Hepatocyte (in vitro differentiated cells): ENCODE data around the gene MSH5. TPM values are rescaled to one million over a fixed set of nuclear protein-coding genes. Genes with fewer than 3 reads are reported as not detected.

Source experiments
- DNase-seq: peaks from one replicate; pipeline ENCODE4 v3.0.0-alpha.2; 2016; ENCODE audit warnings: low spot score
- H2AFZ ChIP-seq: fragments of 200-600 bp; sonication (generic); 2 replicates; pipeline ENCODE4 v1.6.0; 2016; ENCODE audit warnings: antibody characterized with exemption, mild to moderate bottlenecking
- H3K27ac ChIP-seq: fragments of 200-600 bp; sonication (generic); 2 replicates; pipeline ENCODE4 v1.5.1; 2016; ENCODE audit warnings: mild to moderate bottlenecking
- H3K27me3 ChIP-seq: fragments of 200-600 bp; sonication (generic); 2 replicates; pipeline ENCODE4 v1.6.1; 2016
- H3K36me3 ChIP-seq: fragments of 200-600 bp; sonication (generic); replicated peaks from 2 replicates; pipeline ENCODE4 v1.5.1; 2016; ENCODE audit warnings: low read depth; ENCODE audit not compliant: insufficient read depth
- H3K4me1 ChIP-seq: fragments of 200-600 bp; sonication (generic); 2 replicates; pipeline ENCODE4 v1.5.1; 2016; ENCODE audit warnings: mild to moderate bottlenecking, moderate library complexity; ENCODE audit not compliant: insufficient read depth
- H3K4me2 ChIP-seq: fragments of 200-600 bp; sonication (generic); 2 replicates; pipeline ENCODE4 v1.6.0; 2016
- H3K4me3 ChIP-seq: fragments of 200-600 bp; sonication (generic); 2 replicates; pipeline ENCODE4 v1.5.1; 2016; ENCODE audit warnings: mild to moderate bottlenecking
- H3K79me2 ChIP-seq: fragments of 200-600 bp; sonication (generic); 2 replicates; pipeline ENCODE4 v1.6.0; 2017; ENCODE audit warnings: mild to moderate bottlenecking
- H3K9me2 ChIP-seq: fragments of 200-600 bp; sonication (generic); replicated peaks from 2 replicates; pipeline ENCODE4 v1.6.0; 2017; ENCODE audit warnings: mild to moderate bottlenecking; ENCODE audit not compliant: insufficient read depth
- H3K9me3 ChIP-seq: fragments of 200-600 bp; sonication (generic); 2 replicates; pipeline ENCODE4 v1.5.1; 2016; ENCODE audit warnings: low read depth, mild to moderate bottlenecking
- H4K20me1 ChIP-seq: fragments of 200-600 bp; sonication (generic); 2 replicates; pipeline ENCODE4 v1.6.0; 2016; ENCODE audit warnings: mild to moderate bottlenecking; ENCODE audit not compliant: insufficient read depth, poor library complexity, severe bottlenecking
- EZH2 ChIP-seq: fragments of 200-600 bp; sonication (generic); IDR thresholded peaks from 2 replicates; pipeline ENCODE4 v1.6.1; 2016; ENCODE audit warnings: antibody characterized with exemption, mild to moderate bottlenecking, borderline replicate concordance
- EZH2phosphoT487 ChIP-seq: fragments of 200-600 bp; sonication (generic); IDR thresholded peaks from one replicate; pipeline ENCODE4 v1.6.1; 2018; ENCODE audit warnings: antibody characterized with exemption, mild to moderate bottlenecking, low read depth, moderate library complexity; ENCODE audit not compliant: unreplicated experiment, severe bottlenecking
- WGBS: methylation state at CpG from one replicate; pipeline ENCODE4 v1.1.6; 2016; ENCODE audit warnings: low lambda C conversion rate; ENCODE audit errors: missing lambda C conversion rate; 5-methylcytosine and 5-hydroxymethylcytosine counted together
- polyA plus RNA-seq: library from polyadenylated mRNA; unstranded; fragments of >200 nt; fragmentation: Nextera tagmentation; extraction: Ambion mirVana; gene quantifications from 2 replicates; pipeline ENCODE4 v1.2.1, GENCODE V29; 2016
- total RNA-seq: library from RNA; depleted of rRNA; stranded (reverse); fragments of >200 nt; gene quantifications from 2 replicates; pipeline ENCODE4 v1.2.3, GENCODE V29; 2014
- TF ChIP-seq, protein P1 (sequence below): fragments of 200-600 bp; sonication (generic); IDR thresholded peaks from 2 replicates; pipeline ENCODE4 v1.5.1; 2016; ENCODE audit warnings: antibody characterized with exemption, mild to moderate bottlenecking; ENCODE audit not compliant: poor library complexity

The MSH5 gene
- total and polyA plus RNA-seq, 2 experiments from 2014 or later, result 4.9 to 6.4 TPM

DNA sequence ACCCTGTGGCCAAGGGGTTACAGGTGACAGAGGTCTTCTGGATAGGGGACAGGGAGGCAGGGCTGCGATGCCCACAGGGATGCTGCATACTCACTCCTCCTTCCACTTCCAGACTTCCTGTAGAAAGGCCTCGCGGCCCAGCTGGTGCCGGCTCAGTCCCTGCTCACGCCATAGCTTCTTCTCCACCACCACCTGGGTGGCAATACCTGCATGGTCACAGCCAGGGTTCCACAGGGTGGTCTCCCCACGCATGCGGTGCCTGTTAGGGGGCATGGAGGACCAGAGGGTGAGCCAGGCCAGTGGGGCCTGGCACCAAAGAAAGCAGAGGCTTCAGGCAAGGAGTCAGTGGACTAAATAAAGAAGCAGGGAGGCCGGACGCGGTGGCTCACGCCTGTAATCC, 45.7 kb downstream of the MSH5 start:
- no peaks in the 10 kb centered on the region for H3K36me3 ChIP-seq
- WGBS, result over 99% methylated on average over 11 of the region's 11 CpGs
- TF ChIP-seq EZH2phosphoT487 (no peak), EZH2 (no peak)
- TF ChIP-seq, protein P1, sequence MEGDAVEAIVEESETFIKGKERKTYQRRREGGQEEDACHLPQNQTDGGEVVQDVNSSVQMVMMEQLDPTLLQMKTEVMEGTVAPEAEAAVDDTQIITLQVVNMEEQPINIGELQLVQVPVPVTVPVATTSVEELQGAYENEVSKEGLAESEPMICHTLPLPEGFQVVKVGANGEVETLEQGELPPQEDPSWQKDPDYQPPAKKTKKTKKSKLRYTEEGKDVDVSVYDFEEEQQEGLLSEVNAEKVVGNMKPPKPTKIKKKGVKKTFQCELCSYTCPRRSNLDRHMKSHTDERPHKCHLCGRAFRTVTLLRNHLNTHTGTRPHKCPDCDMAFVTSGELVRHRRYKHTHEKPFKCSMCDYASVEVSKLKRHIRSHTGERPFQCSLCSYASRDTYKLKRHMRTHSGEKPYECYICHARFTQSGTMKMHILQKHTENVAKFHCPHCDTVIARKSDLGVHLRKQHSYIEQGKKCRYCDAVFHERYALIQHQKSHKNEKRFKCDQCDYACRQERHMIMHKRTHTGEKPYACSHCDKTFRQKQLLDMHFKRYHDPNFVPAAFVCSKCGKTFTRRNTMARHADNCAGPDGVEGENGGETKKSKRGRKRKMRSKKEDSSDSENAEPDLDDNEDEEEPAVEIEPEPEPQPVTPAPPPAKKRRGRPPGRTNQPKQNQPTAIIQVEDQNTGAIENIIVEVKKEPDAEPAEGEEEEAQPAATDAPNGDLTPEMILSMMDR, result no peak

DNA sequence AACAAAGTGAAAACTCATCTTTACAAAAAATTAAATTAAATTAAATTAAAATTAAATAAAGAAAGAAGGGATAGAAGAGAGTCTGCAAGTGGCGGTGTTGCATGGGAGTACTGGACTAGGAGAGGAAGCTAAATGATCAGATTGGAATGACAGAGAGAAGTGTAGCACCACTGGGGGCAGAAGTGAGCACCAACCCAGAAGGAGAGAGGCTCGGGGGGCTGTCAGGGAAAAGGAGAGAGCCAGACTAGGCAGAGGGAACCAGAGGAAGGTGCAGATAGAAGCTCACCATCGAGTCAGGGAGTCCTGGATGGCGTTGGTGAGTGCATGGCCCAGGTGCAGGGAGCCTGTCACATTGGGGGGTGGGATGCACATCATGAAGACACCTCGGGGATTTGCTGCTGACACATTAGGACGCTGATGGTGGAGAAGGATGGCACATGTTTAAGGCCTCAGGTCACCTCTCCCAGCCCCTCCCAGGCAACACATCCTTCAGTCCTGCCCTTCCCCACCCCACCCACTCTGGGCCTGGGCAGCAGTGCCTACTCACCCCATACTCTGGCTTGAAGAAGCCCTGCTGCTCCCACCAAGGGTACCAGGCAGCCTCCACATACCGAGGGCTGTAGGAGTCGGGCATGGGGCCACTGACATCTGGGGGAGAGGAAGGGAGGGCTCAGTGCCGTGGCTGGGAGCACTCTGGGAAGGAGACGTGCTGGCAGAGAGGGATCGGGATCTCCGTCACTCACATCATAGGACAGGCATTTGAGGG, 51.7 kb downstream of the MSH5 start:
- H2AFZ ChIP-seq, result no peak overlapping the region
- no peak overlapping the region for H3K4me2 ChIP-seq
- TF ChIP-seq EZH2phosphoT487 (no peak), EZH2 (no peak)
- TF ChIP-seq, protein P1, result peak; percentile 56
- no peaks in the 10 kb centered on the region for H3K9me3 ChIP-seq
- H3K36me3 ChIP-seq, result no peaks in the 10 kb centered on the region
- no peak overlapping the region for H3K4me3 ChIP-seq
- no peaks in the 10 kb centered on the region for H3K9me2 ChIP-seq
- no peaks in the 10 kb centered on the region for H3K27me3 ChIP-seq
- no peak overlapping the region for H3K27ac ChIP-seq
- H3K79me2 ChIP-seq, result peaks cover 36% of the 10 kb centered on the region
- peak; percentile 77 for DNase-seq
- H4K20me1 ChIP-seq, result no peaks in the 10 kb centered on the region
- peaks cover 11% of the 10 kb centered on the region for H3K4me1 ChIP-seq
- WGBS, result 74% methylated on average over 12 of the region's 12 CpGs

More for the DNA sequence above, 45.7 kb downstream of the MSH5 start:
- H3K9me3 ChIP-seq, result no peaks in the 10 kb centered on the region
- no peaks in the 10 kb centered on the region for H4K20me1 ChIP-seq
- no peaks in the 10 kb centered on the region for H3K9me2 ChIP-seq
- no peaks in the 10 kb centered on the region for H3K27me3 ChIP-seq
- H2AFZ ChIP-seq, result no peak overlapping the region
- no peak overlapping the region for H3K4me2 ChIP-seq
- no peak for DNase-seq
- H3K79me2 ChIP-seq, result peaks cover 3% of the 10 kb centered on the region
- H3K4me3 ChIP-seq, result no peak overlapping the region
- H3K4me1 ChIP-seq, result no peaks in the 10 kb centered on the region
- H3K27ac ChIP-seq, result no peak overlapping the region

DNA sequence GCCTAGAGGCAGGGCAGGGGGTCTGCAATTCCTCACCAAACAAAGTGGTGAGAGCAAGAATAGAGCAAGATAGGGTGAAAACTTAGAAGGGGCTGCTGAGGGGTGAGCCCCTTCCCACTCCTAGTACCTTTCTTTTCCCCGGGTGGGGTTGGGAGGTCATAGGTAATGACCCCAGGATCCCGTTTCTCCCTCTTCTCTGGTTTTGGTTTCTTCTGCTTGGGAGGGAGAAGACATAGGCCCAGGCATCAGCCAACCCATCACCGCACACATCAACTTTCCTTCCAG, 52.2 kb downstream of the MSH5 start:
- Histone ChIP-seq H3K4me1 (peaks cover 11% of the 10 kb centered on the region), H3K27ac (no peak overlapping the region), H3K4me2 (no peak overlapping the region), H3K27me3 (no peaks in the 10 kb centered on the region), H3K79me2 (peaks cover 36% of the 10 kb centered on the region), H4K20me1 (no peaks in the 10 kb centered on the region), H2AFZ (no peak overlapping the region), H3K9me3 (no peaks in the 10 kb centered on the region), H3K36me3 (no peaks in the 10 kb centered on the region), H3K9me2 (no peaks in the 10 kb centered on the region), H3K4me3 (no peak overlapping the region)
- no peak for DNase-seq
- WGBS, result 100% methylated on average over 3 of the region's 3 CpGs
- TF ChIP-seq EZH2phosphoT487 (no peak), EZH2 (no peak)
- TF ChIP-seq, protein P1, result no peak
